Limb (tissue), 2 donors: ENCODE results near the gene C1orf146.
"Not testable (repeated sequence)": the region's sequence is repeated elsewhere in the genome, so short reads cannot be mapped to it uniquely, and the experiment has no call there.

ENCODE experiments used
- DNase-seq, 2 donors: peaks; one replicate each; pipeline ENCODE4 v3.0.0-alpha.2; 2016; ENCODE audit errors: extremely low spot score in 2 of 2

The C1orf146 gene

GRCh38 chr1:92274939-92275338, 57.2 kb downstream of the C1orf146 start:
- DNase-seq = no peak

DNA sequence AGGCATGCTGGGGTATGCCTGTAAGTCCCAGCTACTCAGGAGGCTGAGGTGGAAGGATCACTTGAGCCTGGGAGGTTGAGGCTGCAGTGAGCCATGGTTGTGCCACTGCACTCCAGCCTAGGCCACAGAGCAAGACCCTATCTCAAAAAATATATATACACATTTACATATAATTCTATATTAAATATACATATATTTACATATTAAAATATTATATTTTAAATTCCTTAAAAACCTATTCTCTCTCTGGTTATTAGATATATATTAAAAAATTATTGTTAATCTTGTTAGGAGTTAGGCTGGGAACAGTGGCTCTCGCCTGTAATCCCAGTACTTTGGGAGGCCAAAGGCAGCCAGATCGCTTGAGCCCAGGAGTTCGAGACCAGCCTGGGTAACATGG, 58.4 kb downstream of the C1orf146 start:
- no peak for DNase-seq

GRCh38 chr1:92277105-92277723, 59.5 kb downstream of the C1orf146 start:
- DNase-seq = no peak

GRCh38 chr1:92279781-92280180, 62.1 kb downstream of the C1orf146 start:
- DNase-seq = not testable (repeated sequence)

DNA sequence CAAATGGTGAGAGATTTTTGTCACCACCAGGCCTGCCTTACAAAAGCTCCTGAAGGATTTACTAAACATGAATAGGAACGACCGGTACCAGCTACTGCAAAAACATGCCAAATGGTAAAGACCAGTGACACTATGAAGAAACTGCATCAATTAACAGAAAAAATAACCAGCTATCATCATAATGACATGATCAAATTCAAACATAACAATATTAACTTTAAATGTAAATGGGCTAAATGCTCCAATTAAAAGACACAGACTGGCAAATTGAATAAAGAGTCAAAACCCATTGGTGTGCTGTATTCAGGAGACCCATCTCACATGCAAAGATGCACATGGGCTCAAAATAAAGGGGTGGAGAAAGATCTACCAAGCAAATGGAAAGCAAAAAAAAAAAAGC, 63.7 kb downstream of the C1orf146 start:
- DNase-seq = not testable (repeated sequence)

DNA sequence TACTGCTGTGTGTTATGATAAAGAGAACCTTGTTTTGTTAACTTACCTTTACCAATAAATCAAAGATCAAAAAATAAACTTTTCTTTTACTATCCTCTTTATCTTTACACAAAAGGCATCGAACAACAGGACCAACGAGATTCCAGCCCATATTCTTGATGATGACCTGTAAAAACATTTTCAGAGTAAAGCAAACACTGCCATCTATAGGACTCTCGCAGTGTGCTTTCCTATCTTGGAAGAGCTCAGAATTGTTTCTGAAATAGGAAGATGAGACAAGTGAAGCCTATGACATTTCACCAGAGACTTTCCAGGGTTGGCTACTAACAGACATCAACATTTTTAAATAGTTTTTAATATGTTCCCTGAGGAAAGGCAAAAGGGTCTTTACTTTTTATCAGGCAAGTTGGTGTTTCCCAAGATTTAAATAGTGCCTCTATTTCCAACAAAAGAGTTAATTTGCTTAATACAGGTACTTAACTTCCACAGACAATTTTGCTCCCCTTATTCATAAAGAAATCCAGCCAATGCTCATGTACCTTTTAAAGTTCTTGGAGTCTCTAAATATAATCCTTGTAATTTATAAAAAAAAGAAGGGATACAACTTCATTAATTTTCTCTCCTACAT, 73.8 kb downstream of the C1orf146 start:
- DNase-seq = peak in 1 of 2 donors; percentile 49
